ENCODE data around the gene GALNT9. TPM values are rescaled to one million over a fixed set of nuclear protein-coding genes. Genes with fewer than 3 reads are reported as not detected.
A peak's percentile ranks its signal among the peaks of the same experiment; 100 is the strongest.

The GALNT9 gene
- total and polyA plus RNA-seq, 10 donors = 0.20 to 2.4 (median 0.84) TPM

- DNase-seq = no peak
- H3K4me3 ChIP-seq = no peak overlapping the region
- no peaks in the 10 kb centered on the region for H3K36me3 ChIP-seq
- TF ChIP-seq POLR2AphosphoS5 (IDR thresholded peaks at IDR 0.05) (no peak), POLR2A (IDR thresholded peaks at IDR 0.05) (no peak), CTCF (IDR thresholded peaks at IDR 0.05 in 8 of 11, conservative IDR thresholded peaks at IDR 0.05 in 3 of 11) (no peak)
- peaks cover 0 to 15% (median 0%) of the 10 kb centered on the region in 8 donors for H3K9me3 ChIP-seq
- H3K27me3 ChIP-seq (replicated peaks in 1 of 7) = peaks cover 0 to 37% (median 3%) of the 10 kb centered on the region in 7 donors
- H3K4me1 ChIP-seq = peaks cover 0 to 7% (median 0%) of the 10 kb centered on the region in 6 donors
- intact Hi-C loops (cut with DNase I; ENCODE audit: low total_unique reads) = no loop called here
- H3K27ac ChIP-seq = no peak overlapping the region
- 62 to 74% (median 72%) methylated on average over 18 of the region's 18 CpGs for WGBS, 5 donors
Observed at GRCh38 chr12:132367852-132368251, 38.5 kb upstream of the GALNT9 start.

GRCh38 chr12:132367071-132367851, 37.9 kb upstream of the GALNT9 start:
- Histone ChIP-seq H3K4me3 (no peak overlapping the region), H3K27ac (no peak overlapping the region), H3K4me1 (peaks cover 0 to 7% (median 0%) of the 10 kb centered on the region in 6 donors), H3K27me3 (replicated peaks in 1 of 7) (peaks cover 0 to 31% (median 3%) of the 10 kb centered on the region in 7 donors), H3K9me3 (peaks cover 0 to 15% (median 0%) of the 10 kb centered on the region in 8 donors), H3K36me3 (no peaks in the 10 kb centered on the region)
- peak in 1 of 3 donors; percentile 32 for TF ChIP-seq POLR2AphosphoS5 (IDR thresholded peaks at IDR 0.05)
- peak in 1 of 11 experiments; percentile 27 for TF ChIP-seq CTCF (IDR thresholded peaks at IDR 0.05 in 8 of 11, conservative IDR thresholded peaks at IDR 0.05 in 3 of 11)
- TF ChIP-seq POLR2A (IDR thresholded peaks at IDR 0.05) = no peak
- intact Hi-C loops (cut with DNase I; ENCODE audit: low total_unique reads) = no loop called here
- DNase-seq = peak; percentile 68
- 64 to 79% (median 72%) methylated on average over 26 to 31 of the region's 31 CpGs for WGBS, 5 donors

GRCh38 chr12:132366341-132366861, 37.0 kb upstream of the GALNT9 start:
- Histone ChIP-seq H3K4me1 (peaks cover 0 to 7% (median 0%) of the 10 kb centered on the region in 6 donors), H3K27me3 (replicated peaks in 1 of 7) (peaks cover 0 to 23% (median 0%) of the 10 kb centered on the region in 7 donors), H3K9me3 (peaks cover 0 to 10% (median 0%) of the 10 kb centered on the region in 8 donors), H3K4me3 (no peak overlapping the region), H3K36me3 (no peaks in the 10 kb centered on the region), H3K27ac (no peak overlapping the region)
- 69 to 82% (median 73%) methylated on average over 11 to 17 of the region's 17 CpGs for WGBS, 5 donors
- DNase-seq = peak; percentile 69
- TF ChIP-seq POLR2AphosphoS5 (IDR thresholded peaks at IDR 0.05) (no peak), CTCF (IDR thresholded peaks at IDR 0.05 in 8 of 11, conservative IDR thresholded peaks at IDR 0.05 in 3 of 11) (no peak), POLR2A (IDR thresholded peaks at IDR 0.05) (no peak)
- intact Hi-C loops (cut with DNase I; ENCODE audit: low total_unique reads) = no loop called here

GRCh38 chr12:132365226-132365625, 35.8 kb upstream of the GALNT9 start:
- peaks cover 0 to 7% (median 0%) of the 10 kb centered on the region in 6 donors for H3K4me1 ChIP-seq
- peak; percentile 27 for DNase-seq
- H3K36me3 ChIP-seq = no peaks in the 10 kb centered on the region
- H3K27me3 ChIP-seq (replicated peaks in 1 of 7) = peaks cover 0 to 12% (median 0%) of the 10 kb centered on the region in 7 donors
- no peak overlapping the region for H3K4me3 ChIP-seq
- intact Hi-C loops (cut with DNase I; ENCODE audit: low total_unique reads) = no loop called here
- TF ChIP-seq POLR2A (IDR thresholded peaks at IDR 0.05) = no peak
- no peak for TF ChIP-seq CTCF (IDR thresholded peaks at IDR 0.05 in 8 of 11, conservative IDR thresholded peaks at IDR 0.05 in 3 of 11)
- no peak for TF ChIP-seq POLR2AphosphoS5 (IDR thresholded peaks at IDR 0.05)
- peak overlapping the region in 1 of 8 donors; percentile 14 for H3K27ac ChIP-seq
- peaks cover 0 to 8% (median 0%) of the 10 kb centered on the region in 8 donors for H3K9me3 ChIP-seq
- 74 to 93% (median 90%) methylated on average over 6 to 10 of the region's 10 CpGs for WGBS, 5 donors
